PC-3 (cell line): Measurements from ENCODE around the gene SPEF1. TPM values are rescaled to one million over a fixed set of nuclear protein-coding genes. Genes with fewer than 3 reads are reported as not detected.
A peak's percentile ranks its signal among the peaks of the same experiment; 100 is the strongest.

ENCODE experiments used
- ATAC-seq: fragments of 200-7000 bp; cut with Tn5 transposase; 2 replicates; pipeline ENCODE4 v1.9.1; 2020; ENCODE audit warnings: mild to moderate bottlenecking, moderate library complexity
- BruUV-seq: library from RNA; stranded (reverse); fragments of 400-500 nt; replicated peaks from 2 replicates; lab custom pipeline; 2021; lab: Mats Ljungman, UMichigan
- CTCF ChIA-PET: fragments of 300-600 bp; sonication (Branson Sonifier 250); formaldehyde crosslinking; loops from one replicate; lab custom pipeline; 2022; ENCODE audit warnings: antibody characterized with exemption; lab: Charles Lee
- POLR2A ChIA-PET: fragments of 300-600 bp; sonication (Branson Sonifier 250); formaldehyde crosslinking; loops from one replicate; lab custom pipeline; 2022; ENCODE audit warnings: antibody characterized with exemption; ENCODE audit not compliant: unreplicated experiment; lab: Charles Lee
- DNase-seq: peaks from one replicate; pipeline ENCODE4 v3.0.0-alpha.2; 2015
- H2AFZ ChIP-seq: fragments of 300-600 bp; sonication (generic); 2 replicates; pipeline ENCODE4 v1.6.0; 2016; ENCODE audit warnings: antibody characterized with exemption, low read length
- H3F3A ChIP-seq: fragments of 300-600 bp; sonication (generic); one replicate; pipeline ENCODE4 v1.6.0; 2017; ENCODE audit warnings: antibody characterized with exemption, low read length, control low read depth, mild to moderate bottlenecking; ENCODE audit not compliant: unreplicated experiment
- H3K27ac ChIP-seq: fragments of 300-600 bp; sonication (generic); 2 replicates; pipeline ENCODE4 v1.5.1; 2016; ENCODE audit warnings: mild to moderate bottlenecking, low read length
- H3K27me3 ChIP-seq: fragments of 300-600 bp; sonication (generic); 2 replicates; pipeline ENCODE4 v1.6.1; 2016; ENCODE audit warnings: low read length, mixed read lengths
- H3K36me3 ChIP-seq: fragments of 300-600 bp; sonication (generic); 2 replicates; pipeline ENCODE4 v1.6.1; 2016; ENCODE audit warnings: low read depth, mixed run types, low read length, mixed read lengths
- H3K4me1 ChIP-seq: fragments of 300-600 bp; sonication (generic); 2 replicates; pipeline ENCODE4 v1.5.1; 2016; ENCODE audit warnings: low read length; ENCODE audit not compliant: insufficient read depth
- H3K4me2 ChIP-seq: fragments of 300-600 bp; sonication (generic); 2 replicates; pipeline ENCODE4 v1.6.0; 2016; ENCODE audit warnings: low read length
- H3K4me3 ChIP-seq: fragments of 300-600 bp; sonication (generic); 2 replicates; pipeline ENCODE4 v1.5.1; 2016; ENCODE audit warnings: mild to moderate bottlenecking, low read length, mixed read lengths
- H3K79me2 ChIP-seq: fragments of 300-600 bp; sonication (generic); 2 replicates; pipeline ENCODE4 v1.6.1; 2017; ENCODE audit warnings: low read length, mixed read lengths
- H3K9ac ChIP-seq: fragments of 300-600 bp; sonication (generic); 2 replicates; pipeline ENCODE4 v1.6.0; 2016; ENCODE audit warnings: mild to moderate bottlenecking, low read length
- H3K9me2 ChIP-seq: fragments of 300-600 bp; sonication (generic); replicated peaks from 2 replicates; pipeline ENCODE4 v1.6.1; 2016; ENCODE audit warnings: mixed run types, low read length, mixed read lengths
- H3K9me3 ChIP-seq: fragments of 300-600 bp; sonication (generic); 2 replicates; pipeline ENCODE4 v1.6.1; 2016; ENCODE audit warnings: low read length, mixed read lengths
- H4K20me1 ChIP-seq: fragments of 300-600 bp; sonication (generic); 2 replicates; pipeline ENCODE4 v1.6.1; 2016; ENCODE audit warnings: low read length, mixed read lengths
- EZH2 ChIP-seq: fragments of 300-600 bp; sonication (generic); IDR thresholded peaks from one replicate; pipeline ENCODE4 v1.6.1; 2017; ENCODE audit warnings: antibody characterized with exemption, mild to moderate bottlenecking, low read length; ENCODE audit not compliant: unreplicated experiment
- EZH2phosphoT487 ChIP-seq: fragments of 300-600 bp; sonication (generic); IDR thresholded peaks from 2 replicates; pipeline ENCODE4 v1.6.1; 2018; ENCODE audit warnings: mild to moderate bottlenecking, antibody characterized with exemption, low read length, borderline replicate concordance
- intact Hi-C: fragments of 100-400 bp; cut with micrococcal nuclease; formaldehyde crosslinking; loops from 2 replicates; pipeline ENCODE4 v1.9.0; 2023
- total RNA-seq: library from RNA; depleted of rRNA; stranded (reverse); fragments of >200 nt; gene quantifications from 2 replicates; pipeline ENCODE4 v1.2.3, GENCODE V29; 2014
- TF ChIP-seq, protein P1 (sequence below): fragments of 300-600 bp; sonication (generic); conservative IDR thresholded peaks from 2 replicates; pipeline ENCODE4 v1.5.1; 2017; ENCODE audit warnings: antibody characterized with exemption, low read depth, mild to moderate bottlenecking, low read length

The SPEF1 gene
- total RNA-seq, 1 experiment from 2014 or later, result 2.0 TPM

DNA sequence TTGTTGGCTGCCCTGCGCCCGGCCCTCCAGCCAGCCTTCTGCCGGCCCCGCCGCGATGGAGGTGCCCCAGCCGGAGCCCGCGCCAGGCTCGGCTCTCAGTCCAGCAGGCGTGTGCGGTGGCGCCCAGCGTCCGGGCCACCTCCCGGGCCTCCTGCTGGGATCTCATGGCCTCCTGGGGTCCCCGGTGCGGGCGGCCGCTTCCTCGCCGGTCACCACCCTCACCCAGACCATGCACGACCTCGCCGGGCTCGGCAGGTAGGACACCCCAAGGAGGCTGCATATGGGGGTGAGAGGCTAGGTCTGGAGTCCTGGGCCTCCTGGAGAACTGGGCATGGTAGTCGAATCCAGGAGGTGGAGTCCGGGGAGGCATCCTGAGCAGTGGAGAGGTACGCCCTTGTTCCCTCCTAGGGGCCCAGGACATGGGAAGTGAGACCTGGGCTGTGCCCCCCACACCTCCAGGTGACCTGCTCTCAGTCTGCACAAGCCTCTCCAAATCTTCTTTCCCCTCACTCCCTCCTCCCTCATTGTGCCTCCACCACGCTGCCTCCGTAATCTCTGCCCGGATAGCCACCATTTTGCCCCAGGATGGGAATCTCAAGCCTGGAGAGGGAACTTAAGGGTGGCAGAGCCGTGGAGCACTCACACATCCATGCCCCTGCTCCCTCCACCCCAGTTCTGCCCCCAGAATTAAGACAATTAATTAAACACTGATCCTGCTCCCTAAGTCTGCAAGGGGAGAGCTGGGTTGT is 15.4 kb upstream of the SPEF1 start:
- H3K79me2 ChIP-seq, result peaks cover 53% of the 10 kb centered on the region
- ChIA-PET CTCF (interaction anchor here (0.6 to 1.2 kb wide), 3 partner anchors 10 to 53 kb away, joined by 3 to 5 read pairs (median 3); partner anchors contain the start of gene CENPB), POLR2A (no interaction called here)
- H3K9ac ChIP-seq, result peak overlapping the region; percentile 95
- intact Hi-C loops, result loop anchor here (1.0 to 2.0 kb wide), 3 partner anchors 9 to 24 kb away; partner anchors contain the start of gene AP5S1
- DNase-seq (no peak), ATAC-seq (peak; percentile 10)
- no peaks in the 10 kb centered on the region for H3K9me3 ChIP-seq
- no peaks in the 10 kb centered on the region for H4K20me1 ChIP-seq
- peaks cover 38% of the 10 kb centered on the region for H3K36me3 ChIP-seq
- TF ChIP-seq, protein P1, sequence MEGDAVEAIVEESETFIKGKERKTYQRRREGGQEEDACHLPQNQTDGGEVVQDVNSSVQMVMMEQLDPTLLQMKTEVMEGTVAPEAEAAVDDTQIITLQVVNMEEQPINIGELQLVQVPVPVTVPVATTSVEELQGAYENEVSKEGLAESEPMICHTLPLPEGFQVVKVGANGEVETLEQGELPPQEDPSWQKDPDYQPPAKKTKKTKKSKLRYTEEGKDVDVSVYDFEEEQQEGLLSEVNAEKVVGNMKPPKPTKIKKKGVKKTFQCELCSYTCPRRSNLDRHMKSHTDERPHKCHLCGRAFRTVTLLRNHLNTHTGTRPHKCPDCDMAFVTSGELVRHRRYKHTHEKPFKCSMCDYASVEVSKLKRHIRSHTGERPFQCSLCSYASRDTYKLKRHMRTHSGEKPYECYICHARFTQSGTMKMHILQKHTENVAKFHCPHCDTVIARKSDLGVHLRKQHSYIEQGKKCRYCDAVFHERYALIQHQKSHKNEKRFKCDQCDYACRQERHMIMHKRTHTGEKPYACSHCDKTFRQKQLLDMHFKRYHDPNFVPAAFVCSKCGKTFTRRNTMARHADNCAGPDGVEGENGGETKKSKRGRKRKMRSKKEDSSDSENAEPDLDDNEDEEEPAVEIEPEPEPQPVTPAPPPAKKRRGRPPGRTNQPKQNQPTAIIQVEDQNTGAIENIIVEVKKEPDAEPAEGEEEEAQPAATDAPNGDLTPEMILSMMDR, result no peak
- TF ChIP-seq EZH2 (no peak), EZH2phosphoT487 (no peak)
- no peaks in the 10 kb centered on the region for H3F3A ChIP-seq
- peak overlapping the region; percentile 98 for H3K4me2 ChIP-seq
- no peaks in the 10 kb centered on the region for H3K9me2 ChIP-seq
- BruUV-seq, result no TSS peak
- H3K4me3 ChIP-seq, result peak overlapping the region; percentile 99
- peak overlapping the region; percentile 64 for H3K27ac ChIP-seq
- peaks cover 26% of the 10 kb centered on the region for H3K4me1 ChIP-seq
- no peaks in the 10 kb centered on the region for H3K27me3 ChIP-seq
- H2AFZ ChIP-seq, result no peak overlapping the region

GRCh38 chr20:3795511-3796468 is 14.5 kb upstream of the SPEF1 start, which contains the start of gene CDC25B:
Gene CDC25B (plus strand): TSS chr20:3796310. CDS start chr20:3796532, 222 bp downstream.
- no peak for TF ChIP-seq EZH2phosphoT487
- TF ChIP-seq, protein P1, result peak; percentile 50
- H3K27me3 ChIP-seq, result no peaks in the 10 kb centered on the region
- intact Hi-C loops, result loop anchor here (1.0 to 2.0 kb wide), 3 partner anchors 8 to 25 kb away; partner anchors contain the start of gene AP5S1
- H4K20me1 ChIP-seq, result no peaks in the 10 kb centered on the region
- no peaks in the 10 kb centered on the region for H3K9me3 ChIP-seq
- H3K79me2 ChIP-seq, result peaks cover 53% of the 10 kb centered on the region
- H2AFZ ChIP-seq, result peak within 1 kb of the TSS; percentile 74
- H3K9ac ChIP-seq, result peak within 1 kb of the TSS; percentile 95
- peak within 1 kb of the TSS; percentile 79 for H3K27ac ChIP-seq
- H3K4me3 ChIP-seq, result peak within 1 kb of the TSS; percentile 99
- peak within 1 kb of the TSS; percentile 98 for H3K4me2 ChIP-seq
- CTCF ChIA-PET, result interaction anchor here (0.7 to 1.2 kb wide), 2 partner anchors 9 to 22 kb away, joined by 3 read pairs; partner anchors contain the start of gene CENPB
- TSS peak; percentile 89 for BruUV-seq
- POLR2A ChIA-PET, result interaction anchor here (0.6 kb wide), 1 partner anchor 117 kb away, joined by 3 read pairs; no protein-coding TSS in a partner anchor
- no peaks in the 10 kb centered on the region for H3K9me2 ChIP-seq
- H3F3A ChIP-seq, result no peaks in the 10 kb centered on the region
- peak; percentile 96 for DNase-seq
- H3K4me1 ChIP-seq, result peaks cover 26% of the 10 kb centered on the region
- peak; percentile 83 for ATAC-seq
- H3K36me3 ChIP-seq, result peaks cover 30% of the 10 kb centered on the region
